Embryonic facial prominence (tissue), 1 donor: Measurements from ENCODE around the gene SLC39A3.
A peak's percentile ranks its signal among the peaks of the same experiment; 100 is the strongest.

ENCODE experiments used
- DNase-seq: peaks from one replicate; pipeline ENCODE4 v3.0.0-alpha.2; 2016; ENCODE audit errors: extremely low spot score

SLC39A3 gene

DNA sequence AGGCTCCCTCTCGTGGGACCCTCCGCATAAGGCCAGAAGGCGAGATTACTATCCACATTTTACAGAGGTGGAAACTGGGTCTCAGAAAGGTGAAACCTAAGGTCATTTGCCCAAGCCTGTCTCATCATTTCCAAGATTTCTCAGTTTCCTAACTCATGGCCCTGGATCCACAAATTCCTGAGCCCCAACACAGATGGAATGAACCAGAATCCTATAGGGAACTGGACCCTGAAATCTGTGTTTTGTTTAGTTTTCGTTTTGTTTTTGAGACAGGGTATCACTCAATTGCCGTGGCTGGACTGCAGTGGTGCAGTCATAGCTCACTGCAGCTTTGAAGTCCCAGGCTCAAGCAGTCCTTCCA, 36.8 kb downstream of the SLC39A3 start:
- DNase-seq, result no peak

DNA sequence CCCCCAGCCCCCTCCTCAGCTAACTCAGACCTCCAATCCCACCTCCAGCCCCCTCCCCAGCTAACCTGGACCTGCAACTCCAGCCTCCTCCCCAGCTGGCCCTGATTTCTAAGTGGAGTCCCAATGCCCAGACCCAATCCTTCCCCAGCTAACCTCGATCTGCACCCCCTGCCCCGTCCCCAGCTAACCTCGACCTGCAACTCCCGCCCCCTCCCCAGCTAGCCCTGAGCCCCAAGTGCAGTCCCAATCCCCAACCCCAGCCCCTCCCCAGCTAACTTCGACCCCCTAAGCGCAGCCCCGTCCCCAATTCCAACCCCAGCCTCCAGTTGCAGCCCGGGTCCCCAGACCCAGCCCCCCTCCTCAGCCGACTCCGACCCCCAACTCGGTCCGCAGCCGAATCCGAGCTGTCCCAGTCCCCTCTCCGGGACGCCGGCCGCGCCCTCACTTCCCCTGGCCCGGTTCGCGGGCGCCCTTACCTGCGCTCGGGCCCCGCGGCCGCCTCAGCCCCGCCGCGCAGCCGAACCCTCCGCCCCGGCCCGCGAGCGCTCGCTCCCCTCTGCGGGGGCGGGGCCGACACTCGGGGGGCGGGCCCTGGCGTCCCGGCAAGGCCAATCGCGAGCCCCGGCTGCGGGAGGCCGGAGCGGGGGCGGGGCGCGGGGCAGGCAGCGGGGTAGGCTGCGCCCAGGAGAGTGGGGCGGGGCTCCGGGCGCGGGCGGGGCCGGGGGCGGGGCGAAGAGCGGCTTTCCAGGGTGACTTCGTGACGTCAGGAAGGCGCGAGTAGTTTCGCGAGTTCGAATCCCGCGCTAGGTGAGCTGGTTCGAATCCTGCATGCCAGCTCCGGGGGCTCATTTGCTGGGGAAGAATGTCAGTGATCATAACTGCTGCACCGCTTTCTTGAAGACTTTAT, 37.4 kb downstream of the SLC39A3 start, which contains the start of gene GNG7:
Gene GNG7 (minus strand): TSS at position 525 of the 907 bp plus-strand sequence. CDS start 182,006 bp downstream, outside the sequence.
- peak; percentile 79 for DNase-seq

DNA sequence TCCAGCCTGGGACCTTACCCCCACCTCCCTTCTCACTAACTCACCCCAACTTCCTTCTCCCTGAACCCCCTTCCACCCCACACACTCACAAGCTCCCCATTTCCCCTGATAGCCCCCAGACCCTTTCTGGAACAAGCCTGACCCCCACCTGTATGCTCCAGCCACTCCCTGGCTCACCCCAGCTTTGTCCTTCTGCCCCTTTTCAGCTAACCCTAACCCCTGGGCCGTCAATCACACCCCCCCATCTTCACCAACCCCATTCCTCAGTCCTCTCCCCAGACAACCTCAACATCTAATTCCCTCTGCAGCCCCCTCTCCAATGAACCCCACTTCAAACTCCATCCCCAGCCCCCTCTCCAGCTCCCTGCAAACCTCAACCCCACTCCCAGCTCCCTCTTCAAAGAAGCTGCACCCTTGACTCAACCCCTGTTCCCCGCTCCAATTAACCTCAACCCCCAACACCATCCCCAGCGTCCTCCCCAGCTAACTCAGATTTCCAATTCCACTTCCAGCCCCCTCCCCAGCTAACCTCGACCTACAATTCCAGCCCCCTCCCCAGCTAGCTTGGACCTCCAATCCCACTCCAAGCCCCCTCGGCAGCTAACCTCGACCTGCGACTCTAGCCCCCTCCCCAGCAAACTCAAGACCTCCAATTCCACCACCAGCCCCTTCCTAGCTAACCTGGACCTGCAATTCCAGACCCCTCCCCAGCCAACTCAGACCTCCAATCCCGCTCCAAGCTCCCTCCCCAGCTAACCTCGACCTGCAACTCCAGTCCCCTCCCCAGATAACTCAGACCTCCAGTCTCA, 38.3 kb downstream of the SLC39A3 start:
- no peak for DNase-seq

DNA sequence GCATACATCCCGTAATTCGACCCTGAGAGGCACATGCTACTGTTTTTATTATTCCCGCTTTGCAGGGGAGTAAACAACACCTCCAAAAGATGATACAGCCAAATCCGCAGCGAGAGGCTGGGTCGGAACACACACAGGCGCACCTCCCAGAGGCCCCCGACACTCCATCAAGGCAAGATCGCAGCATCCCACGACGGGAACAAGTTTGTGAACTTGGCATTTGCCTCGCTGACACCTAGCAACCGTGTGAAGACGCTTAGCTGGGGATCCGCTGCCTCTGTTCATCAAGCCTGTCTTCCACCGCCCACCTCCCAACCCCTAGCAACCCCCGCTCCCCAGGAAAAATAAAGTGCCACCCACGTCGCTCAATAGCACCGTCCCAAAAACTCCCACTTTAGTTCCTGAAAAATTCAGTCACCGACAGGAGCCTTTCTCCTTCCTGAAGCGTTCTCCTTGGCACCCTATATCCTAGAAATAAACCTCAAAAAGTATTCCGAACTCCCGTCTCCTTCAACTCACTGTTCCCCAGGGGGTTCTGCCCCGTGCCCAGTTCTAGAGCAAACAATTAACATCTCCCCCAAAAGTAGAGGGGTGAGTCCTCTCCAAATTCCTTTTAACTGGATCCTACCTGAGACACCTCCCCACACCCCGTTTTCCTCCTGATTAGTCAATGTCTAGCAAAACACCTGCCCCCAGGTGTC, 39.0 kb downstream of the SLC39A3 start:
- no peak for DNase-seq

DNA sequence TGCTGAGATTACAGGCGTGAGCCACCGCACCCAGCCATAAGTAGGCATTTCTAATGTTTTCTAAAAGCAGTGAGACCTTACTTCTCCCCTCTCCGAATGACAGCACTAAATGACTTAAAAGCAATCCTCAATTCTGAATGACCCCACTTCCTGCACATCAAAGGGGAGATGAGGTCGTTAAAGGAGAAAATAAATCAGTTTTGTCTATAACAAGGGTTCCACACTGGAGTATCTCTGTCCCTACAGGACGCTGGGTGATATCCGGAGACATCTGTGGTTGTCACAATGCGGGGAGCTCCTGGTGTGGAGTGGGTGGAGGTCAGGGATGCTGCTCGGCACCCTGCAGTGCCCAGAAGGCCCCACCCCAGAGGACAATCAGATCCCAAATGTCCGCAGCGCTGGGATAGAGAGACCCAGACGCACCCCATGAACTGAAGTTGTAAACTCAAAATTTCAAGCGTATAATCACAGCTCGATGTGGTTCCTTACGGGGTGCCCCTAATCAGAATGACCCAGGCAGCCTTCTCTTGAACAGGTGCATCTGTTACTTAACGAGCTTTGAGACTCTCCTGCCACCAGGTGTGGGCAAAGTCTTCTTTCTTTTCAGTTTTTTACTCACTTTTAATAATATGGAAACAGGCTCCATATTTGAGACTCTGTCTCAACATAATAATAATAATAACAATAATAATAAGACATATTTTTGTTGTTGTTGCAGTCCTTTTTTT, 40.2 kb downstream of the SLC39A3 start:
- DNase-seq, result no peak

DNA sequence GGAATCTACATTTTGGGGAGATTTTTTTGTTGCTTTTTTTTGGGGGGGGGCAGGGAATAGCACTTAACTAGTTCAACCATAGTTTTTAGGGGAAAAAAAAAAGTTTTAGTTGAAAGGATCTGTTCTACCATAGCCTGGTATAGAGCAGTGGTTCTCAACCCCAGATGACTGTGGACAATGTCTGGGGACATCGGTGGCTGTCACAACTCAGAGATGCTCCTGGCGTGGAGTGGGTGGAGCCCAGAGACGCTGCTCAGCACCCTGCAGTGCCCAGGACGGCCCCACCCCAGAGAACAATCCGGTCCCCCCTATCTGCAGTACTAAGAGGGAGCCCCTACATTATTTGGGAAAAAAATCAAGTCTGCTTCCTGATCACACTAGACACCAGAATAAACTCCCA, 45.6 kb downstream of the SLC39A3 start:
- DNase-seq, result no peak

DNA sequence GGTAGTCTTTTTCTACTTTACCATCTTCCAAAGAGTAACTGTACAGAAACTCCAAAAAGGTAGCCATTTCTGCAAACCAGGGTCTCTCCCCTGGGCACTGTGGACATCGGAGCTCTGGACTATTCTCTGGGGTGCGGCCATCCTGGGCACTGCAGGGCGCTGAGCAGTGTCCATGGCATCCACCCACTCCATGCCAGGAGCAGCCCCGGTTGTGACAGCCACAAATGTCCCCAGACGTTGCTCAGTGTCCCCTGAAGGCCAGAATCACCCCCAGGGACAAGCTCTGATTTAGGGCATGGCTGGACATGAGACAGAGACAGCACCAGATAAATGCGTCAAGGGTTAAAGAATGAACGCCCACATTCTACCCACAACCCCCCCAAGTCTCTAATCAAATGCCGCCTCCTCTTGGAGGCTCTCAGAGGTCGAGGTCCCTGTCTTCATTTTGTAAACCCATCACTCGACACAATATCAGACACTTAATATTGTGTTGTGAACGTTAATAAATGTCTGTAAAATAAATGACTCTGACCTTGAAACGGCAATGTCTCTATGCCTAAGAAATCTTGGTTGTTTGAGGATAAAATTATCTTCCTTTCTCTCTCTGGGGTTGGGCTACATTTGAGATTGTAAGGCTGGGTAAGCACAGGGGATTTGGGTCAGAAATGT, 46.2 kb downstream of the SLC39A3 start:
- DNase-seq, result no peak

DNA sequence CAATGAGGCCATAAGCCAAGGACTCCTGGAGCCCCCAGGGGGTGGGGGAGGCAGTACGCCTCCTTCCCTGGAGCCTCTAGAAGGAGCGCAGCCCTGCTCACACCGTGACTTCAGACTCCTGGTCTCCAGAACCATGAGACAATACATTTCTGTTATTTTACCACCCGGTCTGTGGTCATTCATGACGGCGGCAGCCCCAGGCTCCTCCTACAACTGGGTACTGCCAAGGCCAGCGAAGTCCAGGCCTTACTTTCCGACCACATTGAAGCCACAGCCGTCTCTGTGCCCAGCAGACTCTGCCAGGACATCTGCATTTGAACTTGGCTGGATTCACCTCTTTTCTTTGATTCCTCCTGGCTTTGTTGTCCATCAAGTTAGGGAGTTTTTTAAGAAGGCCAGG, 47.9 kb downstream of the SLC39A3 start:
- no peak for DNase-seq

DNA sequence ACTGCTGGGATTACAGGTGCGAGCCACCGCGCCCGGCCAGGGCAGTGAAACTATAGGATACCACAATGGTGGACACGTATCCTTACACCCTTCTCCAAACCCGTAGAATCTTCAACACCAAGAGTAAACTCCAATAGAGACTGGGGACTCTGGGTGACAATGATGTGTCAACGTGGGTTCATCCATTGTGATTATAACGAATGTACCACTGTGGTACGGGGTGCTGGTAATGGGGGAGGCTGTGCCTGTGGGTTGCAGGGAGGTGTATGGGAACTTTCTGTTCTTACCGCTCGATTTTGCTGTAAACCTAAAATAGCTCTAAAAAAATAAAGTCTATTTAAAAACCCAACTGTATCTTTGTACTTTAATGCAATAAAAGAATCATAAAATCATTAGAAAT, 49.0 kb downstream of the SLC39A3 start:
- no peak for DNase-seq

DNA sequence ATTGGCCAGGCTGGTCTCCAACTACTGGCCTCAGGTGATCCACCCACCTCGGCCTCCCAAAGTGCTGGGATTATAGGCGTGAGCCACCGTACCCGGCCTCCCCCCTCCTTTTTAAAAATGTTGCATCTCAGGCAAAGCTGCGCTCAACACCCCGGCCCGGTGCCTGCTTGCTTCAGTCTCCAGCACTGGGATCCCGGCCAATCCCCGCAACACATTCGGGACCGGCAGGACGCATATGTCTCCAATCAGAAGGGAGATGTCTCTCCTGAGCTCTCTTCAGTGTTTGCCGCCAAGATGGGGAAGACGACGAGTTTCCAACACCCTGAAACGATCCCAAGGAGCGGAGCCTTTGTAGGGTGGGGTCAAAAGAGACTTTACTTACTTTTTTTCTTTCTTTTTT, 53.5 kb downstream of the SLC39A3 start:
- no peak for DNase-seq

DNA sequence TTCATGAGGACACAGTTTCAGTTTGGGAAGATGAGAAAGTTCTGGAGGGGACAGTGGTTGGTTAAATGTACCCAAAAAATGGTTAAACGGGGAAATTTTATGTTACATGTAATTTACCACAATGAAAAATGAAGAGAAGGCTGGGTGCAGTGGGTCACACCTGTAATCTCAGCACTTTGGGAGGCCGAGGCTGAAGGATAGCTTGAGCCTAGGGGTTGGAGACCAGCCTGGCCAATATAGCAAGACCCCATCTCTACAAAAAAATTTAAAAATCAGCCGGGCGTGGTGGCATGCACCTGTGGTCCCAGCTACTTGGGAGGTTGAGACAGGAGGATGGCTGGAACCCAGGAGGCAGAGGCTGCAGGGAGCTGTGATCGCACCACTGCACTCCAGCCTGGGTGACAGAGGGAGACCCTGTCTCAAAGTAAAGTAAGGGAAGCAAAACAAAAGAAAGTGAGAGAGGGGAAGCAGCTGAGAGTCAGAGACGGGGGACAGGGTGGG, 54.6 kb downstream of the SLC39A3 start:
- DNase-seq, result no peak

DNA sequence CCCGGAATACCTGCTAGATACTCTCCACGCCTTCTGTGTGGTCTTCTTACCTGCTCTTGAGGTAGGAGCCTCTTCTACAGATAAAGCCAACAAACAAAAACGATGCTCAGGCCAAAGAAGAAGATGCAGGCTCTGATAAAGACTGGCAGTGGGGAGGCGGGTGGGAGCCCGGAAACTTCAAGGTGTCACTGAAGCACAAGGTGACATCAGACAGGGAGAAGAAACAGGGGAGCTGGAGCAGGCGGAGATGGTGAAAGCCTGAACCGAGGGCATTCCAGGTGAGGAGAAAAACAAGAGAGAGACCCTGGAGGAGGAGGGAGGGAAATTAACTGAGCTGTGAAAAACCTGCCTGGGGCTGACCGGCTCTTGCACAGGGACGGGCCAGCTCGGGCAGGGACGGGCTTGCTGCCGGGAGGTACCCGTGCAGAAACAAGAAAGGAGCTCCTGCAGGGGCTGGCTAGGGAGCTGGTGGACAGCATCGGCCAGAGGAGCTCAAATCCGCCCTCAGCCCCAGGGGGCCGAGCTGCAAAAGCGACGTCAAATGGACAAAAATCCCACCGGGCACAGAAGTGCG, 56.3 kb downstream of the SLC39A3 start:
- no peak for DNase-seq
